ENCODE results near the gene ASB8.
"Not testable (repeated sequence)": the region's sequence is repeated elsewhere in the genome, so short reads cannot be mapped to it uniquely, and the experiment has no call there.

Gene ASB8

GRCh38 chr12:48183091-48183875, 26.0 kb upstream of the ASB8 start, which contains the start of gene CCDC184:
Gene CCDC184 (plus strand): TSS chr12:48183644. CDS start chr12:48184123, 479 bp downstream.
- DNase-seq (ENCODE audit: low spot score) (no peak), FAIRE-seq (no peak)

GRCh38 chr12:48182631-48183030, 25.3 kb upstream of the ASB8 start:
- FAIRE-seq (no peak), DNase-seq (ENCODE audit: low spot score) (no peak)

GRCh38 chr12:48180857-48181495, 23.7 kb upstream of the ASB8 start:
- FAIRE-seq, result no peak
- DNase-seq (ENCODE audit: low spot score), result no peak

DNA sequence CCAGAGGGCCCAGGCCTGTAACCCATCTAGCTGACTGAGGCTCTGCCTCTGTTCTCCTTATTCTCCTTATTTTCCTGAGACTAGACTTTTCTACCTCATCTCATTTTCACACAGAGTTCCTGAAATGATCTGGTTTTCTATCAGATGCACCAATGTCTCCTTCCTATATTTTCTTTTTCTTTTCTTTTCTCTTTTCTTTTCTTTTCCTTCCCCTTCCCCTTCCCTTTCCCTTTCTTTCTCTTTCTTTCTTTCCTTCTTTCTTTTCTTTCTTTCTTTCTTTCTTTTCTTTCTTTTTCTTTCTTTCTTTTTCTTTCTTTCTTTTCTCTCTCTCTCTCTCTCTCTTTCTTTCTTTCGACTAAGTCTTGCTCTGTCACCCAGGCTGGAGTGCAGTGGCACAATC, 23.1 kb upstream of the ASB8 start:
- no peak for FAIRE-seq

DNA sequence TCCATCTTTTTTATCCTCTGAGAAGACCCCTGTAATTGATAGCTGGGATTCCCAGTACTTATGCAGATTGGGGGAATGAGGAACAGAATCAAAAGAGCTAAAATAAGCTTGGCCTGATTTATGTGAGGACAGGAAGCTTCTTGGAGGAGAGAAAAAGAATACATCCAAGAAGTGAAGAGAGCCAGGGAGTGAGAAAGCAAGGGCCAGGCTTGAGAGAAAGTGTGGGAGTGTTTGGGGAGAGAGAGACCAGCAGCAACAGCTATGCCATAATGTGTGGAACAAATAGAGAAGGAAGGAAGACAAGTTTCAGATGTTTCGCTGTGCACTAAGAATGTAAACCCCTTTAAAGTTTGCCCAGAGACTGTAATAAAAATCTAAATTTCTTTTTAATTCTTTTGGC, 22.2 kb upstream of the ASB8 start:
- FAIRE-seq, result no peak

More for the DNA sequence above, 23.1 kb upstream of the ASB8 start:
- DNase-seq (ENCODE audit: low spot score), result no peak

DNA sequence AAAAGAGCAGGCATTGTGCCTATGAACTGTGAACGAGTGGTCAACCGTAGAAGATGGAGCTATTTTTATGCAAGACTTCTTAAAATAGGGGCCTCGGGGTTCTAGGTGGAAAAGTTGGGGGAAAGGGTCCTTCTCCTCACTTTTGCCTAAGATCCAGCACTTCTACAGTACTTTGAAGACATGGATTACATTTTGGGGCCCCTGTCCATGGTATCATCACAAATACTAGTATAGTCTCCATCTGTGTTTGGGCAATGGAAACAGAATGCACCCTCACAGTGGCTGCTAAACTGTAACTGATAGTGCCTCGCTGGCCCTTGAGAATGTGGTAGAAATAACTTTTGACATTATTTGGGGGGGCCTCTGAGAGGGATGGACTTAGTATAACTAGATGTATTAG, 20.7 kb upstream of the ASB8 start:
- no peak for FAIRE-seq
- DNase-seq (ENCODE audit: low spot score), result no peak

More for the DNA sequence above, 22.2 kb upstream of the ASB8 start:
- no peak for DNase-seq (ENCODE audit: low spot score)

DNA sequence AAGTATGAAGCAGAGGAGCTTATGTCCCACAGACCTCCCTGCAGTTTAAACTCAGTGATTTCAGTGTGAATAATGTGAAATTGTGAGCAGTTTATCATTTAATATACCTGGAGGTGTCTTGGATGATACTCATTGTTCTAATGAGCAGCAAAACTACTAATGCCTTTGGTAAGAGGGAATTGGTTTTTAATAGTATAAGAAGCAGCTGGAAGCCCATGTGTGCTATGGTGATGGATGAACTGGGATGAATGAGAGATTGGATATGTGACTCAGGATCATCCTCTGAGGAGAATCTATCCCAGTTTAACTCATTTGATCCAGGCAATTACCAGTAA, 19.1 kb upstream of the ASB8 start:
- DNase-seq (ENCODE audit: low spot score) (no peak), FAIRE-seq (no peak)

DNA sequence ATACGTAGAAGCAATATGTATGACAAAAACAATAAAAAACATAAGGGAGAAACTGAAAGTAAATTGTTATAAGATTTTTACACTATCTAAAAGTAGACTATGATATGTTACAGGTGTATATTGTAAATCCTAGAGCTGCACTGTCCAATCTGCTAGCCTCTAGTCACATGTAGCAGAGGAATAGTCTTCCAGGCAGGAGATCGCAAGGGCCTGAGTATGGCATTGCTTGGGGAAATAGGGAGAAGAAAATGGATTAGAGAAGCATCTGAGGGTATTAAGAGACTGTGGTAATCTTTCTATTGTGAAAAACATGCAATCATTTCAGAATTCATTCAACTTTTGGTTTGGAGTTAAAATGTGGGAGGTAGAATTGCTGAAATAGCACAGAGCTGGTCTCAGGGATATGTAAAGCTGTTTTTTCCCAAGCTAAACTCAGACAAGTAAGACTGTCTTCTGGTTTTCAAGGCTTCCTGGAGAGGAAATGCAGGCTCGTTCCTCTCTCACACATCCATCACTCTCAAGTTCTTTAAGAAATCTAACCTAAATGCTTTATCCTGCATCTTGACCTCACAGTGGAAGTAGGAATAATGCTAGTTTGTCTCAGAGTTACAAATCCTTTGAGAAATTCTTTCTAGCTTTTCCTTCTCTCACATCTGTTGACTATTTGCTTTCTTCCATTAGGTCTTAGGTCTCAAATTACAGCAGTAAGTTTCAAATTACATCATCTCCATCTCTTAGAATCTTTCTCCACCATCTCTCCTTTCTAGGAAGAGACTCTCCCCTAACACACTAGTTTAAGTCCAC, 18.5 kb upstream of the ASB8 start:
- DNase-seq (ENCODE audit: low spot score), result no peak
- FAIRE-seq, result no peak

GRCh38 chr12:48169011-48169410, 11.7 kb upstream of the ASB8 start:
- no peak for DNase-seq (ENCODE audit: low spot score)
- no peak for FAIRE-seq

DNA sequence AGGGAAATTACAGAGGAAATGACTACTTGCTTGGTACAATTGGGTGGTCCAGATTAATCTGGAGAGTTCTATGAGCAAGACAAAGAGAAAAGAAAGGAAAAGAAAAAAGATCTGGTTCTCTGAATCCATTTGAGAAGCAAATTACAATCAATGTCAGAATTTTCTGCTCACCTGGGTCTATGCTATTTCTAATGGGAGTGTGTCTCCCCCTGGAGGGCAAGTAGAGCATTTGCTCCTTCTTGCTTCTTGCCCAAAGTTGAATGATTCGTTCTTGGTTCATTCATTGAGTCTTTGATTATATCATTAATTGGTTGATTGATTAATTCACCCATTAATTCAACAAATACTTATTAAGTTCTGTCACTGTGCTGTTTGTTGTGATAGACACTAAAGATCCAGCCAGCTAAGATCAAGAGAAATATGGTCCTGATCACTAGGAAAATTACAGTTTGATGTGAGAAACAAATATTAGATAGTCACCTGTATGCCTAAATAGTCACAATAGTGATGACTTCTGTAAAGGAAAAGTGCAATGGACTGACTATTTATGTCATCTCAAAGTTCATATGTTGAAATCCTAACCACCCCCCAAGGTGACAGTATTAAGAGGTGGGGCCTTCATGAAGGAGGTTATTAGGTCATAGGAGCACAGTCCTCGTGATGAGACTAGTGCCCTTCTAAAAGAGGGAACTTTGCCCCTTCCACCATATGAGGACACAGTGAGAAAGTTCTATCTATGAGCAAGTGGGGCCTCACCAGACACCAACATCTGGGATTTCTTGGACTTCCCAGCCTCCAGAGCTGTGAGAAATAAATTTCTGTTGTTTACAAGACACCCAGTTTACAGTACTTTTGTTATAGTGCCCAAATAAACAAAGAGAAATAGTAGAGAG, 8.0 kb upstream of the ASB8 start:
- peak; percentile 78 for FAIRE-seq
- DNase-seq (ENCODE audit: low spot score), result peak; percentile 25

DNA sequence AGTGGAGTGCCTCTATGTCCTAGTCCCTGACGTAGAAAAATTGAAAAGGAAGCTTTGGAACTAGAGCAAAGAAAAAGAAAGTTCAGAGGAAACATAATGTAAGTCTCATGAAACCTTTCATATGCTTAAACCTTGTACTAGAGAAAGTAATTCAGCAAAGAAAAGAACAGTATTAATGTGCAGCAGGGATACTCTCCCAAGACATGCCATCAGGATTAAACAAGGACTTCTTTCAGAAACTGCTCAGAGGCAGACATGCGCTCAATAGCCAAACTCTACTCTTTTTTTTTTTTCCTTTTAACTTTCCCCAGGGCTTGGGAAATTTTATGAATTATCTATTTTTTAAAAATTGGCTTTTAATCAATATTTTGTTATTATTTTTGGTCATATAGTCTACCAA, 7.1 kb upstream of the ASB8 start:
- DNase-seq (ENCODE audit: low spot score) (no peak), FAIRE-seq (no peak)

- FAIRE-seq (no peak), DNase-seq (ENCODE audit: low spot score) (no peak)
Observed at GRCh38 chr12:48163150-48163747, 5.9 kb upstream of the ASB8 start.

DNA sequence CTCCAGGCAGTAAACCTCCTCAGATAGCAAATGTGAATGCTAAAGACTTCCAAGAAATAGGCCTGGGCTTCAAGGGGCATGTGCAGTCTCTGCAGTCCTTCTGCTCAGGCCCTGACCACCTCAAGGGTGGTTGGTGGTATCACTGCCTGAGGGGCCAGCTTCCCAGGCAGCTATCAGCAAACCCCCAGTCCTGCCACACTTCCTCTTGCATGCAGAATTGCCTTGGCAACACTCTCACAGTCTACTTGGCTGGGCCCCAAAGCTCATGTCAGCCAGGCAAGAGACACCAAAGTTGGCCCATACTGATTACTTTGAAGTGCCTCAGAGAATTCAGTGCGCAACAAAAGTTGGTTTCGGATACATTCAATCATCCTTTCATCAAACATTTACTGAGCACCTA, 3.5 kb upstream of the ASB8 start:
- FAIRE-seq, result no peak
- DNase-seq (ENCODE audit: low spot score), result no peak

GRCh38 chr12:48160046-48160445, 2.7 kb upstream of the ASB8 start:
- FAIRE-seq (no peak), DNase-seq (ENCODE audit: low spot score) (no peak)

GRCh38 chr12:48157889-48158370, 615 bp upstream of the ASB8 start:
- FAIRE-seq (no peak), DNase-seq (ENCODE audit: low spot score) (no peak)

GRCh38 chr12:48156652-48157017, 680 bp downstream of the ASB8 start:
- DNase-seq (ENCODE audit: low spot score) (no peak), FAIRE-seq (no peak)

DNA sequence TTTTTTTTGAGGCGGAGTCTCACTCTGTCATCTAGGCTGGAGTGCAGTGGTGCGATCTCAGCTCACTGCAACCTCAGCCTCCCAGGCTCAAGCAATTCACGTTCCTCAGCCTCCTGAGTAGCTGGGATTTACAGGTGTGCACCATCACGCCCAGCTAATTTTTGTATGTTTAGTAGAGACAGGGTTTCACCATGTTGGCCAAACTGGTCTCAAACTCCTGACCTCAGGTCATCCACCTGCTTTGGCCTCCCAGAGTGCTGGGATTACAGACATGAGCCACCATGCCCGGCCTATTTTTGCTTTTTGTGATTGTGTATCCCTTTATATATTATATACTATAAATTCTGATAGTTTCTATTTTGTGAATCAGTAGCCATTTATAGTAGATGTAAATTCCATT, 1.5 kb downstream of the ASB8 start:
- DNase-seq (ENCODE audit: low spot score); FAIRE-seq: not testable (repeated sequence)

DNA sequence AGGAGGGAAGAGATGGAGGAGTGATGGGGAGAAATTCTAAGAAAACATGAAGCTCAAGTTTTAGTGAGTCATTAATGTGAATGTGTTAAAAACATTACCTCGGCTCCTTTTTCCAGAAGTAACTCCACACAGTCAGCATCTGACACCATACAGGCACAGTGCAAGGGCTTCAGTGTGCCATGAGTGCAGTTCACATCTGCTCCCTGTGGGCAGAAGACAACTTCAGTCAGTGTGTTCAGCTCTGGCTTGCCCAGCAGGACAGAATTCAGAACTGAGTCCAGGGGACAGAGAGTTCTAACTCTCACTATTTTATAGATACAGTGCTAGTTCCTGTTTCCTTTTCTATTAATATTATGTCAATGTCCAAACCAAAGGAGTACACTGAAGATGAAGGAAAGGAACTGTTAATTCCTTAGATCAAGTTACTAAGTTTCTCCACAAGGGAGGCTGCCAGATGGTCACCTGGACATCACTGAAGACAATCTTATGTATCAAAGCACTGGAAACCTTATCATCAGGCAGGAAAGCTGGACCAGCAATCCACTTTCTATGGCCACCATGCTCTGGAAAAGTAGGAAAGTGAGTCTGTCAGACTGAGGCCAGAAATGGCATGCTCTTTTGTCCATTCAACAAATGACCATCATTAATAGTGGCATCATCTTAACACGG, 6.1 kb downstream of the ASB8 start:
- DNase-seq (ENCODE audit: low spot score) (no peak), FAIRE-seq (no peak)

DNA sequence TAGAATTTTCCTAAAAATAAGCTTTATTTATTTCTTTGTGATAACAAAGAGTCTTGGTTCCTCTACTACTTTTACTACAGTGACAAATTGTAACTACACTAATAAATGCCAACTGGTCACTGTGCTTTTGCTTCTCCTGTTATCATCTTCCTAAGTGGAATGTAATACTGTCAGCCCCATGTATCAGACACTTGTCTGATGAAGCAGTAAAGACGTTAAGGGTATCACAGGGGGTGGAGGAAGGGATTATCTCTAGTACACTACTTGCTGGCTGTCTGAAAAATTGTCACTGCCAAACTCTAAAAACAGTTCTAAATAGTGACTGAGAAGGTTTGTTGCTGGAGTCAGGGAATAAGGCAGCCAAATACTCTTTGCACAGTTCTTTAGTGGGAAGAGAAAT, 11.3 kb downstream of the ASB8 start:
- FAIRE-seq (no peak), DNase-seq (ENCODE audit: low spot score) (no peak)

GRCh38 chr12:48143898-48144297, 13.4 kb downstream of the ASB8 start:
- DNase-seq (ENCODE audit: low spot score), result no peak
- FAIRE-seq, result no peak
